B cell (primary cell): ENCODE results near the gene WASL. TPM values are rescaled to one million over a fixed set of nuclear protein-coding genes. Genes with fewer than 3 reads are reported as not detected.

Experiments
- ATAC-seq: fragments of 200-7000 bp; cut with Tn5 transposase; one replicate; pipeline ENCODE4 v1.10.0; 2021; ENCODE audit warnings: low read depth, mild to moderate bottlenecking, moderate number of reproducible peaks, moderate library complexity
- CTCF ChIA-PET: fragments of 350-600 bp; sonication (Branson Sonifier 250); formaldehyde crosslinking; loops from one replicate; lab custom pipeline; 2021; ENCODE audit warnings: antibody characterized with exemption, inconsistent platforms; lab: Charles Lee
- POLR2A ChIA-PET: fragments of 350-600 bp; sonication (Branson Sonifier 250); formaldehyde crosslinking; loops from one replicate; lab custom pipeline; 2021; ENCODE audit warnings: antibody characterized with exemption; lab: Charles Lee
- DNase-seq: peaks from one replicate; pipeline ENCODE4 v3.0.0; 2013
- H2AFZ ChIP-seq: 2 replicates; pipeline ENCODE4 v1.6.1; 2012; ENCODE audit warnings: mild to moderate bottlenecking, low read depth, low read length; ENCODE audit not compliant: insufficient read depth, poor library complexity, severe bottlenecking
- H3K27ac ChIP-seq, 2 donors: 1 replicate in 1 of 2; 2 replicates in 1 of 2; pipeline ENCODE4 v1.5.1; 2012 to 2013; ENCODE audit warnings: low read length in 2 of 2, mild to moderate bottlenecking in 2 of 2, moderate library complexity in 1 of 2
- H3K27me3 ChIP-seq, 4 experiments: fragments of 200-600 bp in 1 of 4; sonication (generic) in 1 of 4; replicated peaks in 1 of 4; 1 replicate in 2 of 4; 2 replicates in 2 of 4; pipeline versions ENCODE4 v1.6.1 to v1.7.0; 2013 to 2016; ENCODE audit warnings: low read length in 3 of 4, mild to moderate bottlenecking in 2 of 4, mixed read lengths in 1 of 4, moderate library complexity in 1 of 4; ENCODE audit not compliant: insufficient read depth in 4 of 4, control insufficient read depth in 3 of 4; ENCODE audit errors: control extremely low read depth in 1 of 4
- H3K36me3 ChIP-seq, 2 experiments: replicated peaks in 1 of 2; 1 replicate in 1 of 2; 2 replicates in 1 of 2; pipeline versions ENCODE4 v1.6.1 to v1.7.1; 2013; ENCODE audit warnings: low read length in 1 of 2; ENCODE audit not compliant: insufficient read depth in 2 of 2, control insufficient read depth in 1 of 2; ENCODE audit errors: control extremely low read depth in 1 of 2, extremely low read depth in 1 of 2
- H3K4me1 ChIP-seq, 2 donors: fragments of 200-600 bp in 1 of 2; sonication (generic) in 1 of 2; 1 replicate in 1 of 2; 2 replicates in 1 of 2; pipeline versions ENCODE4 v1.5.1 to v1.6.1; 2013 to 2017; ENCODE audit warnings: low read length in 2 of 2; ENCODE audit not compliant: control insufficient read depth in 2 of 2, insufficient read depth in 2 of 2
- H3K4me2 ChIP-seq: replicated peaks from 2 replicates; pipeline ENCODE3; 2012; ENCODE audit warnings: mild to moderate bottlenecking, low read depth, low read length; ENCODE audit not compliant: poor library complexity, severe bottlenecking
- H3K4me3 ChIP-seq, 5 experiments: fragments of 200-600 bp in 1 of 5; sonication (generic) in 1 of 5; 1 replicate in 3 of 5; 2 replicates in 2 of 5; pipeline versions ENCODE4 v1.5.1 to v1.7.0; 2011 to 2016; ENCODE audit warnings: low read length in 4 of 5, mild to moderate bottlenecking in 4 of 5, low read depth in 2 of 5, control low read depth in 1 of 5, moderate library complexity in 1 of 5; ENCODE audit not compliant: insufficient read depth in 1 of 5; ENCODE audit errors: control extremely low read depth in 1 of 5, extremely low read depth in 1 of 5
- H3K79me2 ChIP-seq: fragments of 200-600 bp; sonication (generic); one replicate; pipeline ENCODE4 v1.6.0; 2016; ENCODE audit warnings: low read length; ENCODE audit not compliant: control insufficient read depth, insufficient read depth
- H3K9ac ChIP-seq: fragments of 200-600 bp; sonication (generic); 2 replicates; pipeline ENCODE4 v1.6.1; 2017; ENCODE audit warnings: mild to moderate bottlenecking, low read length, moderate library complexity
- H3K9me3 ChIP-seq, 3 donors: one replicate each; pipeline versions ENCODE4 v1.6.1 to v1.7.1; 2013; ENCODE audit warnings: low read length in 2 of 3; ENCODE audit not compliant: control insufficient read depth in 2 of 3, insufficient read depth in 1 of 3; ENCODE audit errors: control extremely low read depth in 1 of 3
- H4K20me1 ChIP-seq: 2 replicates; pipeline ENCODE4 v1.6.0; 2012; ENCODE audit warnings: mild to moderate bottlenecking, low read length; ENCODE audit not compliant: insufficient read depth, control insufficient read depth, poor library complexity, severe bottlenecking
- H3K27ac Mint-ChIP-seq: one replicate; pipeline ENCODE4 v1.8.0; 2021; ENCODE audit warnings: mixed read lengths
- H3K27me3 Mint-ChIP-seq: one replicate; pipeline ENCODE4 v1.8.0; 2021; ENCODE audit warnings: mixed read lengths
- H3K4me1 Mint-ChIP-seq: one replicate; pipeline ENCODE4 v1.8.0; 2021; ENCODE audit warnings: mixed read lengths
- H3K4me3 Mint-ChIP-seq: one replicate; pipeline ENCODE4 v1.8.0; 2021; ENCODE audit warnings: mixed read lengths
- H3K9me3 Mint-ChIP-seq: one replicate; pipeline ENCODE4 v1.8.0; 2022; ENCODE audit warnings: mixed read lengths; ENCODE audit not compliant: insufficient read depth
- EZH2 ChIP-seq: IDR thresholded peaks from 2 replicates; pipeline ENCODE4 v1.6.1; 2012; ENCODE audit warnings: borderline replicate concordance, low read depth, mild to moderate bottlenecking, moderate library complexity, low read length; ENCODE audit not compliant: insufficient read depth, poor library complexity, severe bottlenecking
- WGBS: methylation state at CpG from one replicate; pipeline ENCODE4 v1.1.5; 2013; ENCODE audit warnings: missing lambda C conversion rate; ENCODE audit not compliant: insufficient coverage; 5-methylcytosine and 5-hydroxymethylcytosine counted together
- intact Hi-C: fragments of 100-400 bp; cut with micrococcal nuclease; formaldehyde crosslinking; loops from one replicate; pipeline ENCODE4 v1.10.0; 2022
- polyA plus RNA-seq: library from polyadenylated mRNA; depleted of rRNA; stranded (reverse); fragments of >200 nt; gene quantifications from 2 replicates; pipeline ENCODE4 v1.2.3, GENCODE V29; 2012
- total RNA-seq, 2 donors: library from RNA; stranded (reverse); fragments of 120-200 nt in 1 of 2; gene quantifications; 1 replicate in 1 of 2; 2 replicates in 1 of 2; pipeline versions ENCODE4 v1.2.3 to v1.2.4, GENCODE V29; 2013 to 2022
- TF ChIP-seq, protein P1 (sequence below): fragments of 200-600 bp; IDR thresholded peaks from one replicate; pipeline ENCODE4 v1.8.0; 2022; ENCODE audit warnings: antibody characterized with exemption, mild to moderate bottlenecking

The WASL gene
- total and polyA plus RNA-seq, 2 donors (not counting 1 experiment from before 2014, with no cell fraction given) = 1.8 to 10.4 TPM

DNA sequence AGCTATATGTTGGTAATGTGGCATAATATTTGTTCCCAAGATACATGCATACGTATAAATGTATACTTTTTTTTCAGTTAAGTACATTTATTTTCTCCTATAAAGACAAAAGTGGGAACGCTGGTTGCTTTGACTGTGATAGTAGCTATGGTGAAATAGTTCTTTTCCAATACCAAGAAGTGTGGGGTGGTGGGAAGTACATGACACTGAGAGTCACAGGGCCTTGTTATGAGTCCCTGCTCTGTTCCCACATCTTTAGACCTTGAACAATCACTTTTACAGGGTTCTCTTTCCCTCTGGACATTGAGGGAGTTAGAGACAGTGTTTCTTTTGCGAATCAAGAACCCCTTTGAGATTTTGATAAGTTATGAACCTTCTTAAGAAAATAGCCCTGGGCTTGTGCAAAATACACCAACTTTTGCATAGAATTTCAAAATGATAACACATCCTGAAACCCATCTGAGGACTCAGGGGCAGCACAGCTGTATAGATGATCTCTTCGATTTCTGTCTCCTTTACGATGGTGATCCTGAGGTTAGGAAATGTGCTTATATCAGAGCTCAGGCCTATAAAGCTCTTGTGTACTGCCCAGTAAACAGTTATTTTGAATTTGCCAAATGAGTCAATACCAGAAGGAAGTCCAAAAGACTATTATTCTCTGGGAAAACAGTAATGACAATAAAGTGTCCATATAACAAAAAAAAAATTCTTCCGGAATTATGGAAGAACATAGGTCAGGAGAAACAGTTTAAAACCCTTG lies 92.1 kb downstream of the WASL start:
- peaks cover 26% of the 10 kb centered on the region for H3K27me3 Mint-ChIP-seq
- H3K36me3 ChIP-seq = no peaks in the 10 kb centered on the region

DNA sequence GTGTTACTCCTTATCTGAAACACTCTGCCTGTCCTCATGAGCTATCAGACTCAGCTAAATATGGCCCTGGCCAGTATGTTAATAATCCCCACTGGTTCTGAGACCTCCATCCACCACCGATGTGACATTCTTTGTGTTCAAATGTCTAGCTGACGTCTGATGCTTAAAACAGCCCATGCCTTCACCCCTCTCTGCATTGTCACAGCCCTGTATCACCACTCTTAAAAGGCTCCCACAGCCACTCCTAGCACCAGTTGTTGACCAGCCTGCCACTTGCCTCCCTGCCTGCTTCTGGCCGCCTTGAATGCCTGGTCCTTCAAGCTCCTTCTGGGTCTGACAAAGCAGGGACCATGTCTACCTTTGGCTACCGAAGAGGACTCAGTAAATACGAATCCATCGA lies 93.2 kb downstream of the WASL start, which contains the start of gene LMOD2:
LMOD2 (plus strand) TSS at position 253 of the 400 bp plus-strand sequence; CDS start at position 351, 98 bp downstream.
- ChIA-PET POLR2A (no interaction called here), CTCF (no interaction called here)
- H3K27me3 ChIP-seq = peaks cover 0 to 4% (median 0%) of the 10 kb centered on the region in 4 experiments
- H3K4me1 Mint-ChIP-seq = no peaks in the 10 kb centered on the region
- TF ChIP-seq, protein P1, sequence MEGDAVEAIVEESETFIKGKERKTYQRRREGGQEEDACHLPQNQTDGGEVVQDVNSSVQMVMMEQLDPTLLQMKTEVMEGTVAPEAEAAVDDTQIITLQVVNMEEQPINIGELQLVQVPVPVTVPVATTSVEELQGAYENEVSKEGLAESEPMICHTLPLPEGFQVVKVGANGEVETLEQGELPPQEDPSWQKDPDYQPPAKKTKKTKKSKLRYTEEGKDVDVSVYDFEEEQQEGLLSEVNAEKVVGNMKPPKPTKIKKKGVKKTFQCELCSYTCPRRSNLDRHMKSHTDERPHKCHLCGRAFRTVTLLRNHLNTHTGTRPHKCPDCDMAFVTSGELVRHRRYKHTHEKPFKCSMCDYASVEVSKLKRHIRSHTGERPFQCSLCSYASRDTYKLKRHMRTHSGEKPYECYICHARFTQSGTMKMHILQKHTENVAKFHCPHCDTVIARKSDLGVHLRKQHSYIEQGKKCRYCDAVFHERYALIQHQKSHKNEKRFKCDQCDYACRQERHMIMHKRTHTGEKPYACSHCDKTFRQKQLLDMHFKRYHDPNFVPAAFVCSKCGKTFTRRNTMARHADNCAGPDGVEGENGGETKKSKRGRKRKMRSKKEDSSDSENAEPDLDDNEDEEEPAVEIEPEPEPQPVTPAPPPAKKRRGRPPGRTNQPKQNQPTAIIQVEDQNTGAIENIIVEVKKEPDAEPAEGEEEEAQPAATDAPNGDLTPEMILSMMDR = no peak
- TF ChIP-seq EZH2 = no peak
- WGBS = 83% methylated on average over 6 of the region's 6 CpGs
- H3K27ac Mint-ChIP-seq = no peak within 1 kb of the TSS
- H3K9me3 Mint-ChIP-seq = no peaks in the 10 kb centered on the region
- H3K79me2 ChIP-seq = no peaks in the 10 kb centered on the region
- H2AFZ ChIP-seq = no peak within 1 kb of the TSS
- H4K20me1 ChIP-seq = no peaks in the 10 kb centered on the region
- H3K9ac ChIP-seq = no peak within 1 kb of the TSS
- H3K4me1 ChIP-seq = no peaks in the 10 kb centered on the region
- H3K27ac ChIP-seq = no peak within 1 kb of the TSS
- intact Hi-C loops = no loop called here
- no peak within 1 kb of the TSS for H3K4me2 ChIP-seq
- no peak for ATAC-seq
- no peak for DNase-seq
- H3K4me3 Mint-ChIP-seq = no peak within 1 kb of the TSS
- H3K9me3 ChIP-seq = no peaks in the 10 kb centered on the region
- no peak within 1 kb of the TSS for H3K4me3 ChIP-seq
- peaks cover 27% of the 10 kb centered on the region for H3K27me3 Mint-ChIP-seq
- no peaks in the 10 kb centered on the region for H3K36me3 ChIP-seq

More for the DNA sequence above, 92.1 kb downstream of the WASL start:
- no peaks in the 10 kb centered on the region for H4K20me1 ChIP-seq
- DNase-seq = no peak
- peaks cover 0 to 4% (median 0%) of the 10 kb centered on the region in 4 experiments for H3K27me3 ChIP-seq
- H3K4me2 ChIP-seq = no peak overlapping the region
- no peak overlapping the region for H3K27ac ChIP-seq
- ChIA-PET POLR2A (no interaction called here), CTCF (interaction anchor here (0.9 kb wide), 1 partner anchor 25 kb away, joined by 3 read pairs; no protein-coding TSS in a partner anchor)
- no CpG with 5 or more reads among the region's 6 CpGs for whole genome bisulfite sequencing
- no peak for ATAC-seq
- no peak for TF ChIP-seq EZH2
- TF ChIP-seq, protein P1 = no peak
- no peak overlapping the region for H3K9ac ChIP-seq
- no peak overlapping the region for H3K27ac Mint-ChIP-seq
- H3K9me3 Mint-ChIP-seq = no peaks in the 10 kb centered on the region
- no peaks in the 10 kb centered on the region for H3K4me1 ChIP-seq
- intact Hi-C loops = no loop called here
- no peak overlapping the region for H3K4me3 Mint-ChIP-seq
- H2AFZ ChIP-seq = no peak overlapping the region
- no peaks in the 10 kb centered on the region for H3K4me1 Mint-ChIP-seq
- no peaks in the 10 kb centered on the region for H3K79me2 ChIP-seq
- H3K9me3 ChIP-seq = no peaks in the 10 kb centered on the region
- H3K4me3 ChIP-seq = no peak overlapping the region
